ENCODE measurements around the gene SUGCT. TPM values are rescaled to one million over a fixed set of nuclear protein-coding genes. Genes with fewer than 3 reads are reported as not detected.

SUGCT gene
- total RNA-seq, 1 donor: 6.7 TPM

- H3K4me3 ChIP-seq (ENCODE audit: low read depth, low read length): no peak overlapping the region
- DNase-seq (ENCODE audit: low read depth): peak; percentile 16
- no peak for TF ChIP-seq CTCF (IDR thresholded peaks at IDR 0.05; ENCODE audit: insufficient read depth, low read length)
Measured at GRCh38 chr7:40499718-40500117, 364.9 kb downstream of the SUGCT start.

GRCh38 chr7:40500219-40500618 is 365.4 kb downstream of the SUGCT start:
- TF ChIP-seq CTCF (IDR thresholded peaks at IDR 0.05; ENCODE audit: insufficient read depth, low read length): no peak
- peak; percentile 25 for DNase-seq (ENCODE audit: low read depth)
- no peak overlapping the region for H3K4me3 ChIP-seq (ENCODE audit: low read depth, low read length)

- DNase-seq (ENCODE audit: low read depth): no peak
- TF ChIP-seq CTCF (IDR thresholded peaks at IDR 0.05; ENCODE audit: insufficient read depth, low read length): no peak
- H3K4me3 ChIP-seq (ENCODE audit: low read depth, low read length): no peak overlapping the region
Measured at GRCh38 chr7:40502359-40502758, 367.6 kb downstream of the SUGCT start.

GRCh38 chr7:40506158-40506557 is 371.4 kb downstream of the SUGCT start:
- no peak for TF ChIP-seq CTCF (IDR thresholded peaks at IDR 0.05; ENCODE audit: insufficient read depth, low read length)
- DNase-seq (ENCODE audit: low read depth): no peak
- no peak overlapping the region for H3K4me3 ChIP-seq (ENCODE audit: low read depth, low read length)

GRCh38 chr7:40507166-40507565 is 372.4 kb downstream of the SUGCT start:
- no peak overlapping the region for H3K4me3 ChIP-seq (ENCODE audit: low read depth, low read length)
- no peak for DNase-seq (ENCODE audit: low read depth)
- no peak for TF ChIP-seq CTCF (IDR thresholded peaks at IDR 0.05; ENCODE audit: insufficient read depth, low read length)

GRCh38 chr7:40509287-40509996 is 374.6 kb downstream of the SUGCT start:
- no peak for DNase-seq (ENCODE audit: low read depth)
- H3K4me3 ChIP-seq (ENCODE audit: low read depth, low read length): no peak overlapping the region
- no peak for TF ChIP-seq CTCF (IDR thresholded peaks at IDR 0.05; ENCODE audit: insufficient read depth, low read length)

- H3K4me3 ChIP-seq (ENCODE audit: low read depth, low read length): no peak overlapping the region
- DNase-seq (ENCODE audit: low read depth): peak; percentile 31
- no peak for TF ChIP-seq CTCF (IDR thresholded peaks at IDR 0.05; ENCODE audit: insufficient read depth, low read length)
Measured at GRCh38 chr7:40516376-40516775, 381.6 kb downstream of the SUGCT start.
